Measurements from ENCODE around the gene MSL3.

The MSL3 gene

GRCh38 chrX:11739776-11740175 is 18.3 kb upstream of the MSL3 start:
- no peak for TF ChIP-seq CTCF (IDR thresholded peaks at IDR 0.05; ENCODE audit: extremely low read depth, missing control alignments)

DNA sequence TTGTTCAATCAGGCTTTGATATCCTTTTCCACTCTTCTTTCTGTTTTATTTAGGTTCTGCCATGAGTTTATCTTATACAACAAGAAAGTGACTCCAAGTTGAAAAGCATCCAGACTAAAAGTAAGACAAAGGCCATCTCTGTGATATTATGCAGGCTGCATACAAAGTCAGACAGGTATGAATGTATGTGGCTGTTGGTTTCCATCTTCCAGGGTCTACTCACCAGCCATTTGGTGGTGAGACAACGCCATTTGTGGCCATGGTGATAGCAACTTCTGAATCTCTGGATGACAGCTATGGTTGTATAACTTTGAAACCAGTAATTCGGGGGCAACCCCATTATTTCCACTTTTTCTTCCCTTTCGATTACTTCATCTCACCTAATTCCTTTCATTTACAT is 17.2 kb upstream of the MSL3 start:
- no peak for TF ChIP-seq CTCF (IDR thresholded peaks at IDR 0.05; ENCODE audit: extremely low read depth, missing control alignments)
- no peak for DNase-seq (ENCODE audit: low spot score)

More at GRCh38 chrX:11739776-11740175, 18.3 kb upstream of the MSL3 start:
- no peak for DNase-seq (ENCODE audit: low spot score)

GRCh38 chrX:11741574-11741973 is 16.5 kb upstream of the MSL3 start:
- no peak for TF ChIP-seq CTCF (IDR thresholded peaks at IDR 0.05; ENCODE audit: extremely low read depth, missing control alignments)
- no peak for DNase-seq (ENCODE audit: low spot score)

DNA sequence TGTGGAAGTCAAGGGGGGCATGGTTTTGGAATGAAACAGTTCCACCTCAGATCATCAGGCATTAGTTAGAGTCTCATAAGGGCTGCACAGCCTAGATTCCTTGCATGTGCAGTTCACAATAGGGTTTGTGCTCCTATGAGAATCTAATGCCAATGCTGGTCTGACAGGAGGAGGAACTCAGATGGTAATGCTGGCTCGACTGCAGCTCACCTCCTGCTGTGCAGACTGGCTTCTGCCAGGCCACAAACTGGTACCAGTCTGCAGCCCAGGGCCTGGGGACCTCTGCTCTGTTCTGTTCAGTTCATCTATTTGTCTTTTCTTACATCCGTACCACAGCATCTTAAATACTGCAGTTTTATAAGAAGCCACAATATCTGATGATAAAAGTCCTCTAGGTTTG is 12.2 kb upstream of the MSL3 start:
- no peak for TF ChIP-seq CTCF (IDR thresholded peaks at IDR 0.05; ENCODE audit: extremely low read depth, missing control alignments)
- DNase-seq (ENCODE audit: low spot score): no peak

- no peak for DNase-seq (ENCODE audit: low spot score)
- TF ChIP-seq CTCF (IDR thresholded peaks at IDR 0.05; ENCODE audit: extremely low read depth, missing control alignments): no peak
Measured at GRCh38 chrX:11750046-11750445, 8.0 kb upstream of the MSL3 start.

- TF ChIP-seq CTCF (IDR thresholded peaks at IDR 0.05; ENCODE audit: extremely low read depth, missing control alignments): no peak
- no peak for DNase-seq (ENCODE audit: low spot score)
Measured at GRCh38 chrX:11750694-11751093, 7.3 kb upstream of the MSL3 start.

GRCh38 chrX:11751261-11751660 is 6.8 kb upstream of the MSL3 start:
- no peak for DNase-seq (ENCODE audit: low spot score)
- TF ChIP-seq CTCF (IDR thresholded peaks at IDR 0.05; ENCODE audit: extremely low read depth, missing control alignments): no peak
